Esophagus muscularis mucosa (tissue), 4 donors: ENCODE results near the gene DTD2.

Experiments used
- CTCF ChIP-seq, 3 experiments: fragments of 200-600 bp in 2 of 3; fragments of 450-650 bp in 1 of 3; sonication (generic) in 2 of 3; IDR thresholded peaks; one replicate each; pipeline ENCODE4 v1.5.1; 2017 to 2019; ENCODE audit warnings: antibody characterized with exemption in 3 of 3, mild to moderate bottlenecking in 2 of 3, moderate library complexity in 1 of 3
- EP300 ChIP-seq: sonication (generic); formaldehyde crosslinking; IDR thresholded peaks from one replicate; pipeline ENCODE4 v1.6.1; 2017; ENCODE audit warnings: antibody characterized with exemption
- POLR2A ChIP-seq: fragments of 450-650 bp; IDR thresholded peaks from one replicate; pipeline ENCODE4 v1.6.1; 2017; ENCODE audit warnings: antibody characterized with exemption, moderate library complexity, mild to moderate bottlenecking, low read depth
- POLR2AphosphoS5 ChIP-seq, 2 donors: sonication (generic); formaldehyde crosslinking; IDR thresholded peaks; one replicate each; pipeline ENCODE4 v1.6.1; 2017; ENCODE audit warnings: antibody characterized with exemption in 2 of 2

- TF ChIP-seq CTCF (IDR thresholded peaks at IDR 0.05) (no peak), POLR2AphosphoS5 (IDR thresholded peaks at IDR 0.05) (no peak), POLR2A (no peak), EP300 (no peak)
Observed at GRCh38 chr14:31501870-31502269, 44.6 kb upstream of the DTD2 start.
